ENCODE data around the gene ATP7A.

Gene ATP7A

DNA sequence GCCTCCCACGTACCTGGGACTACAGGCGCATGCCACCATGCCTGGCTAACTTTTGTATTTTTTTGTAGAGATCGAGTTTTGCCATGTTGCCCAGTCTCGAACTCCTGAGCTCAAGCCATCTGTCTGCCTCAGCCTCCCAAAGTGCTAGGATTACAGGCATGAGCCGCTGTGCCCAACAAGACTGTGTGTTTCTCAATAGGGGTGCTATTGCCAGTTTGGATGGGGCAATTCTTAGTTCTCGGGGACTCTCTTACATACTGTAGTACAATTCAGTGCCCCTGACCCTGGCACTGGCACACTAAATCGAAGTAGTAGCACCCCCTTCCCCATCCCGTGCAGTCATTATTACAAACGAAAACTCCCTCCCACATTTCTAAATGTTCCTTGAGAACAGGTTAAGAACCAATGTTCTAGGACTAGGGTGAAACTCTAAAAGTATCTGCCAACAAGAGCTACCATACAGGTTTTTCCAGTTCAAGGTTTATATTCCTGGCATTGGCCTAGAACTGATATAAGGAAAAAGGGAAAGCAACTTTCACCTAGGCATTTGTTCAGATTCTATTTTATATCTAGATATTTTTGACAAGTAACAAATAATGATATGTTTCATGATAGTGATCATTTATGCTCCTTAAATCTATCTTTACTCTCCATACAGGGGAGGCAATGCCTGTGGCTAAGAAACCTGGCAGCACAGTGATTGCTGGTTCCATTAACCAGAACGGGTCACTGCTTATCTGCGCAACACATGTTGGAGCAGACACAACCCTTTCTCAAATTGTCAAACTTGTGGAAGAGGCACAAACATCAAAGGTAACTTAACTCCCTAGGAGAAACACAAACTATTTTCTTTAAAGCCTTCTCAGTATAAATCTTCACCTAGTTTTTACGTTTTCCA, 109.3 kb downstream of the ATP7A start:
- H3K4me3 ChIP-seq = no peak overlapping the region
- H3K9ac ChIP-seq = no peak overlapping the region
- no peaks in the 10 kb centered on the region for H3K36me3 ChIP-seq
- no peak overlapping the region for H3K27ac ChIP-seq
- H3K9me3 ChIP-seq = peaks cover 6% of the 10 kb centered on the region
- no peak overlapping the region for H3K4me2 ChIP-seq
- H3K27me3 ChIP-seq = peaks cover 83% of the 10 kb centered on the region
- no peaks in the 10 kb centered on the region for H3K4me1 ChIP-seq
- no peaks in the 10 kb centered on the region for H4K20me1 ChIP-seq
- no peak for TF ChIP-seq Cebpa-rat (IDR thresholded peaks at IDR 0.05)

- Histone ChIP-seq H4K20me1 (no peaks in the 10 kb centered on the region), H3K27me3 (peaks cover 76% of the 10 kb centered on the region), H3K4me1 (no peaks in the 10 kb centered on the region), H3K36me3 (no peaks in the 10 kb centered on the region), H3K9ac (no peak overlapping the region), H3K9me3 (peaks cover 6% of the 10 kb centered on the region), H3K4me2 (no peak overlapping the region), H3K4me3 (no peak overlapping the region), H3K27ac (no peak overlapping the region)
- TF ChIP-seq Cebpa-rat (IDR thresholded peaks at IDR 0.05) = no peak
These were observed 114.0 kb downstream of the ATP7A start for GRCh38 chrX:78024349-78025059.

- H3K4me3 ChIP-seq = no peak overlapping the region
- no peak overlapping the region for H3K27ac ChIP-seq
- no peaks in the 10 kb centered on the region for H3K4me1 ChIP-seq
- no peak overlapping the region for H3K9ac ChIP-seq
- TF ChIP-seq Cebpa-rat (IDR thresholded peaks at IDR 0.05) = no peak
- peaks cover 67% of the 10 kb centered on the region for H3K27me3 ChIP-seq
- H3K4me2 ChIP-seq = no peak overlapping the region
- peaks cover 6% of the 10 kb centered on the region for H3K9me3 ChIP-seq
- H3K36me3 ChIP-seq = no peaks in the 10 kb centered on the region
- H4K20me1 ChIP-seq = no peaks in the 10 kb centered on the region
These were observed 117.3 kb downstream of the ATP7A start for GRCh38 chrX:78027798-78028197.

GRCh38 chrX:78029663-78030062, 119.2 kb downstream of the ATP7A start:
- Histone ChIP-seq H3K27ac (no peak overlapping the region), H3K27me3 (peaks cover 67% of the 10 kb centered on the region), H3K4me2 (no peak overlapping the region), H4K20me1 (no peaks in the 10 kb centered on the region), H3K9me3 (no peaks in the 10 kb centered on the region), H3K36me3 (no peaks in the 10 kb centered on the region), H3K4me1 (no peaks in the 10 kb centered on the region), H3K9ac (no peak overlapping the region), H3K4me3 (no peak overlapping the region)
- TF ChIP-seq Cebpa-rat (IDR thresholded peaks at IDR 0.05) = no peak

- Histone ChIP-seq H3K36me3 (no peaks in the 10 kb centered on the region), H3K4me3 (no peak overlapping the region), H3K9me3 (no peaks in the 10 kb centered on the region), H3K27ac (no peak overlapping the region), H3K9ac (no peak overlapping the region), H3K27me3 (peaks cover 71% of the 10 kb centered on the region), H3K4me2 (no peak overlapping the region), H4K20me1 (no peaks in the 10 kb centered on the region; the same call in 1 of the 2 replicates), H3K4me1 (no peaks in the 10 kb centered on the region)
- no peak for TF ChIP-seq Cebpa-rat (IDR thresholded peaks at IDR 0.05)
These were observed 124.6 kb downstream of the ATP7A start for GRCh38 chrX:78035061-78035460.

DNA sequence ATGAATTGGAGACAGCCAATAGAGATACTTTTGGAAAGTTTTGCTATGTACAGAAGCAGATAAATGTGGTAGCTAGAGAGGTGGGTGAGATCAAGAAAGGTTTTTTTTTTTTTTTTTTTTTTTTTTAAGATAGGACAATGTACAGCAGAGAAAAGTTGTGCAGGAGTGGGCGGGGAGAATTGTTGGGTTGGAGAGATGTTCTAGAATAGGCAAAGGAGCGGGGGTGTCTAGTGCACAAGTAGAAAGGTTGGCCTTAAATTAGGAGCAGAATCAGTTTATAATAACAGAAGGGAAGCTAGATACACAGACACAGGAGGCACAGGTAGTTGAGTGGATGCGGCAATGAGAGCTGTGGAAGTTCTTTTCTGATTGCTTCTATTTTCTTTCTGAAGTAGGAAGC, 127.4 kb downstream of the ATP7A start:
- TF ChIP-seq Cebpa-rat (IDR thresholded peaks at IDR 0.05) = no peak

GRCh38 chrX:78042601-78043000, 132.1 kb downstream of the ATP7A start:
- H3K4me3 ChIP-seq = no peak overlapping the region
- no peak overlapping the region for H3K27ac ChIP-seq
- H3K9me3 ChIP-seq = no peaks in the 10 kb centered on the region
- H3K4me2 ChIP-seq = no peak overlapping the region
- H3K36me3 ChIP-seq = 0 out of 2 replicates have a peak, but pooled peaks cover 11% of the 10 kb centered on the region
- H4K20me1 ChIP-seq = no peaks in the 10 kb centered on the region; the same call in 1 of the 2 replicates
- H3K9ac ChIP-seq = no peak overlapping the region
- H3K4me1 ChIP-seq = no peaks in the 10 kb centered on the region
- H3K27me3 ChIP-seq = peaks cover 62% of the 10 kb centered on the region
- TF ChIP-seq Cebpa-rat (IDR thresholded peaks at IDR 0.05) = no peak

More for the DNA sequence above, 127.4 kb downstream of the ATP7A start:
- Histone ChIP-seq H3K36me3 (no peaks in the 10 kb centered on the region), H3K4me3 (no peak overlapping the region), H3K27ac (no peak overlapping the region), H3K27me3 (peaks cover 68% of the 10 kb centered on the region), H3K4me1 (no peaks in the 10 kb centered on the region), H4K20me1 (no peaks in the 10 kb centered on the region; the same call in 1 of the 2 replicates), H3K9ac (no peak overlapping the region), H3K4me2 (no peak overlapping the region), H3K9me3 (no peaks in the 10 kb centered on the region)

- H3K4me2 ChIP-seq = no peak overlapping the region
- H3K27ac ChIP-seq = no peak overlapping the region
- H3K4me1 ChIP-seq = no peaks in the 10 kb centered on the region
- H3K27me3 ChIP-seq = peaks cover 60% of the 10 kb centered on the region
- no peak for TF ChIP-seq Cebpa-rat (IDR thresholded peaks at IDR 0.05)
- H3K9me3 ChIP-seq = no peaks in the 10 kb centered on the region
- H3K4me3 ChIP-seq = no peak overlapping the region
- no peaks in the 10 kb centered on the region for H4K20me1 ChIP-seq
- 0 out of 2 replicates have a peak, but pooled peaks cover 11% of the 10 kb centered on the region for H3K36me3 ChIP-seq
- H3K9ac ChIP-seq = no peak overlapping the region
These were observed 135.9 kb downstream of the ATP7A start for GRCh38 chrX:78046362-78046761.

GRCh38 chrX:78048052-78048451, 137.6 kb downstream of the ATP7A start:
- H3K27me3 ChIP-seq = peaks cover 67% of the 10 kb centered on the region
- H3K4me2 ChIP-seq = no peak overlapping the region
- 0 out of 2 replicates have a peak, but pooled peaks cover 11% of the 10 kb centered on the region for H3K36me3 ChIP-seq
- H3K4me3 ChIP-seq = no peak overlapping the region
- H4K20me1 ChIP-seq = no peaks in the 10 kb centered on the region
- no peaks in the 10 kb centered on the region for H3K4me1 ChIP-seq
- TF ChIP-seq Cebpa-rat (IDR thresholded peaks at IDR 0.05) = no peak
- no peaks in the 10 kb centered on the region for H3K9me3 ChIP-seq
- no peak overlapping the region for H3K27ac ChIP-seq
- no peak overlapping the region for H3K9ac ChIP-seq

DNA sequence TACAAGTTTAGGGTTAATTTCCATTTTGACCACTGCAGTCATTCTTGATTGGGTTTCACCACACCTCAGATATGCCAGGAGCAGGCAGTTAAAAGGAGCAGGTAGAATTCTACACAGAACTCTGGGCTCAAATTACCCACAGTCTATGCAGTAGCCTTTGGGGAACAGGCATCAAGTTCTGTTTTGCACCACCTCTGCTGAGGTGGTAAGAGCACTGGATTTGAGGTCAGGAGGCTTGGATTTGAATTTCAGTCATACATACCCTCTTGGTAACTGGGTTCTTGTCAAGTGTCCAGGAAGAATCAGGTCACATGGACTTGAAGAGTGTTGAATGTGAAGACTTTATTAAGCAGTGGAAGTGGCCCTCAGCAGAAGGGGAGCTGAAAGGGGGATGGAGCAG, 153.2 kb downstream of the ATP7A start:
- TF ChIP-seq Cebpa-rat (IDR thresholded peaks at IDR 0.05) = no peak
- no peaks in the 10 kb centered on the region for H3K36me3 ChIP-seq
- H3K9me3 ChIP-seq = peaks cover 8% of the 10 kb centered on the region
- H3K4me1 ChIP-seq = peaks cover 14% of the 10 kb centered on the region
- peaks cover 48% of the 10 kb centered on the region for H3K27me3 ChIP-seq
- no peaks in the 10 kb centered on the region for H4K20me1 ChIP-seq
- H3K4me2 ChIP-seq = no peak overlapping the region
- H3K9ac ChIP-seq = no peak overlapping the region
- H3K4me3 ChIP-seq = no peak overlapping the region
- H3K27ac ChIP-seq = no peak overlapping the region
